ENCODE data around the gene ZNF613.

- no peak for TF ChIP-seq ESRRA (CRISPR knock-in tag; IDR thresholded peaks at IDR 0.05; ENCODE audit: low read depth)
- no peak for TF ChIP-seq CTCF (CRISPR knock-in tag; IDR thresholded peaks at IDR 0.05)
- no peak for TF ChIP-seq ASH2L (IDR thresholded peaks at IDR 0.05; ENCODE audit: insufficient read length, low read depth, low read length)
- no peak for TF ChIP-seq ZMYM3 (CRISPR knock-in tag; IDR thresholded peaks at IDR 0.05)
- no peak for TF ChIP-seq SNAPC5 (CRISPR knock-in tag; IDR thresholded peaks at IDR 0.05; ENCODE audit: borderline replicate concordance)
- no peak for TF ChIP-seq POLR2AphosphoS5 (IDR thresholded peaks at IDR 0.05; ENCODE audit: low read depth, low read length)
- TF ChIP-seq KDM5B (CRISPR knock-in tag; IDR thresholded peaks at IDR 0.05; ENCODE audit: borderline replicate concordance), result no peak
- TF ChIP-seq NFKBIZ (CRISPR knock-in tag; IDR thresholded peaks at IDR 0.05), result no peak
Measured at GRCh38 chr19:51946602-51947001, 19.3 kb downstream of the ZNF613 start.
